Neural crest cell (in vitro differentiated cells): ENCODE measurements around the gene IL23R. TPM values are rescaled to one million over a fixed set of nuclear protein-coding genes. Genes with fewer than 3 reads are reported as not detected.

Experiments used
- DNase-seq: peaks from one replicate; pipeline ENCODE4 v3.0.0; 2021; ENCODE audit warnings: low read depth, mixed read lengths, low spot score
- H3K27ac Mint-ChIP-seq: one replicate; pipeline ENCODE4 v1.8.0; 2021; ENCODE audit warnings: mild to moderate bottlenecking, mixed read lengths; ENCODE audit not compliant: unreplicated experiment
- H3K27me3 Mint-ChIP-seq: 2 replicates; pipeline ENCODE4 v1.8.0; 2021; ENCODE audit warnings: low read depth, mild to moderate bottlenecking, mixed read lengths
- H3K36me3 Mint-ChIP-seq: 2 replicates; pipeline ENCODE4 v1.8.0; 2021; ENCODE audit warnings: low read depth, mild to moderate bottlenecking, mixed read lengths
- H3K4me1 Mint-ChIP-seq: 2 replicates; pipeline ENCODE4 v1.8.0; 2021; ENCODE audit warnings: mixed read lengths
- H3K4me3 Mint-ChIP-seq: one replicate; pipeline ENCODE4 v1.8.0; 2021; ENCODE audit warnings: mild to moderate bottlenecking, mixed read lengths
- H3K9me3 Mint-ChIP-seq: 2 replicates; pipeline ENCODE4 v1.8.0; 2021; ENCODE audit warnings: mixed read lengths
- total RNA-seq: library from RNA; stranded (reverse); gene quantifications from 2 replicates; pipeline ENCODE4 v1.2.1, GENCODE V29; 2021
- TF ChIP-seq, protein P1 (sequence below): fragments of 200-600 bp; sonication (generic); conservative IDR thresholded peaks from 2 replicates; pipeline ENCODE4 v1.5.0; 2021; ENCODE audit warnings: antibody characterized with exemption, mild to moderate bottlenecking

The IL23R gene
- total RNA-seq, 1 donor from 2014 or later: not detected

- no peak for DNase-seq
- TF ChIP-seq, protein P1, sequence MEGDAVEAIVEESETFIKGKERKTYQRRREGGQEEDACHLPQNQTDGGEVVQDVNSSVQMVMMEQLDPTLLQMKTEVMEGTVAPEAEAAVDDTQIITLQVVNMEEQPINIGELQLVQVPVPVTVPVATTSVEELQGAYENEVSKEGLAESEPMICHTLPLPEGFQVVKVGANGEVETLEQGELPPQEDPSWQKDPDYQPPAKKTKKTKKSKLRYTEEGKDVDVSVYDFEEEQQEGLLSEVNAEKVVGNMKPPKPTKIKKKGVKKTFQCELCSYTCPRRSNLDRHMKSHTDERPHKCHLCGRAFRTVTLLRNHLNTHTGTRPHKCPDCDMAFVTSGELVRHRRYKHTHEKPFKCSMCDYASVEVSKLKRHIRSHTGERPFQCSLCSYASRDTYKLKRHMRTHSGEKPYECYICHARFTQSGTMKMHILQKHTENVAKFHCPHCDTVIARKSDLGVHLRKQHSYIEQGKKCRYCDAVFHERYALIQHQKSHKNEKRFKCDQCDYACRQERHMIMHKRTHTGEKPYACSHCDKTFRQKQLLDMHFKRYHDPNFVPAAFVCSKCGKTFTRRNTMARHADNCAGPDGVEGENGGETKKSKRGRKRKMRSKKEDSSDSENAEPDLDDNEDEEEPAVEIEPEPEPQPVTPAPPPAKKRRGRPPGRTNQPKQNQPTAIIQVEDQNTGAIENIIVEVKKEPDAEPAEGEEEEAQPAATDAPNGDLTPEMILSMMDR: no peak
- Mint-ChIP-seq H3K27me3 (no peaks in the 10 kb centered on the region), H3K36me3 (no peaks in the 10 kb centered on the region), H3K9me3 (peaks cover 4% of the 10 kb centered on the region), H3K4me1 (no peaks in the 10 kb centered on the region), H3K4me3 (no peak overlapping the region), H3K27ac (no peak overlapping the region)
These were observed 699 bp upstream of the IL23R start for GRCh38 chr1:67165468-67166041.

GRCh38 chr1:67169496-67169895 is 3.2 kb downstream of the IL23R start:
- Mint-ChIP-seq H3K4me3 (no peak overlapping the region), H3K4me1 (no peaks in the 10 kb centered on the region), H3K36me3 (no peaks in the 10 kb centered on the region), H3K27me3 (no peaks in the 10 kb centered on the region), H3K9me3 (peaks cover 4% of the 10 kb centered on the region), H3K27ac (no peak overlapping the region)
- TF ChIP-seq, protein P1: no peak
- no peak for DNase-seq

DNA sequence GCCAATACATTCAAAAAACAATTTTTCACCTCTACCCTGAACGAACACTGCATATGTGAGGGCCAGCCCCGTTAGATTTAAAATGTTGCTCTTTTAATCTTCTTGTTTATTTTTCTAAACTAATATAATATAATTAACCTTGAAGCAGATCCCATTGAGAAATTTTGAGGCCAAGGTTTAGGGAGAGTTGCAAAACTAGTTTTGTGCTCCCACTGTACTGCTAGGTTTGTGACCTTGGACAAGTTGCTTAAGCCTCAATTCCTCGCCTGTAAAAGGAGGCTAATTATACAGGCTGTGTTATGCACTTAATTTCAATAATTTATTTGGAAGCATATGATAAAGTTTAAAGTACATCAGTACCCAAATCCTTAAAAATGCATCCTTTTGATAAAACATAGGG is 3.7 kb downstream of the IL23R start:
- H3K27ac Mint-ChIP-seq: no peak overlapping the region
- no peaks in the 10 kb centered on the region for H3K36me3 Mint-ChIP-seq
- no peaks in the 10 kb centered on the region for H3K27me3 Mint-ChIP-seq
- no peak overlapping the region for H3K4me3 Mint-ChIP-seq
- TF ChIP-seq, protein P1: no peak
- H3K9me3 Mint-ChIP-seq: peaks cover 4% of the 10 kb centered on the region
- no peak for DNase-seq
- no peaks in the 10 kb centered on the region for H3K4me1 Mint-ChIP-seq

- DNase-seq: no peak
- H3K9me3 Mint-ChIP-seq: no peaks in the 10 kb centered on the region
- H3K4me1 Mint-ChIP-seq: no peaks in the 10 kb centered on the region
- TF ChIP-seq, protein P1: no peak
- H3K4me3 Mint-ChIP-seq: no peak overlapping the region
- H3K27me3 Mint-ChIP-seq: no peaks in the 10 kb centered on the region
- H3K36me3 Mint-ChIP-seq: peaks cover under 1% of the 10 kb centered on the region
- H3K27ac Mint-ChIP-seq: no peak overlapping the region
These were observed 4.7 kb downstream of the IL23R start for GRCh38 chr1:67170751-67171573.

DNA sequence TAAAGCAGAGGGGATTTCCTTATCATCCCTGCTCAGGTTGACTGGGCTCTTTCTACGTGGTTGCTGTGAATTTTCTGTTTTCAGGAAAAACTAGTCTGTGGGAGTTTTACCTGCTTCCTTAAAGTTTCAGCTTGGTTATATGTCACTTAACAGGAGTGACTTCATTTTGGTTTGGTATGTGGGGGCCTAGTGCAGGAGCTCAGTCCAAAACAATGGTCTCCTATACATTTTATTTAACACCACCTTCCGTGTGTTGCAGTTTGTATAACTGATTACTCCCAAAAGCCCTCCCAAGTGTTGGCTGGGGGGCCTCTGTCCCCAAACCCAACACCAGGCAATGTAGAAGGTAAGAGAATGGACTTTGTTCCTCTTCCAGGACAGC is 5.3 kb downstream of the IL23R start:
- TF ChIP-seq, protein P1: no peak
- no peak for DNase-seq
- Mint-ChIP-seq H3K27ac (no peak overlapping the region), H3K27me3 (no peaks in the 10 kb centered on the region), H3K36me3 (peaks cover 2% of the 10 kb centered on the region), H3K9me3 (no peaks in the 10 kb centered on the region), H3K4me3 (no peak overlapping the region), H3K4me1 (no peaks in the 10 kb centered on the region)
